ENCODE data around the gene ERBB4. TPM values are rescaled to one million over a fixed set of nuclear protein-coding genes. Genes with fewer than 3 reads are reported as not detected.
"Not testable (repeated sequence)": the region's sequence is repeated elsewhere in the genome, so short reads cannot be mapped to it uniquely, and the experiment has no call there.

ERBB4 gene
- total RNA-seq, 1 donor from 2014 or later, result 9.9 TPM

- no peak for DNase-seq (ENCODE audit: extremely low spot score, unreplicated experiment)
- peaks cover 9% of the 10 kb centered on the region for H3K27me3 Mint-ChIP-seq
- H3K36me3 Mint-ChIP-seq, result peaks cover 3% of the 10 kb centered on the region
- peaks cover 14% of the 10 kb centered on the region for H3K4me1 Mint-ChIP-seq (ENCODE audit: unreplicated experiment)
- no peak for TF ChIP-seq CTCF (conservative IDR thresholded peaks at IDR 0.05)
- H3K27ac Mint-ChIP-seq, result no peak overlapping the region
- H3K9me3 Mint-ChIP-seq, result peaks cover 8% of the 10 kb centered on the region
- no peak overlapping the region for H3K4me3 Mint-ChIP-seq
Observed at GRCh38 chr2:211591426-211591825, 947.2 kb downstream of the ERBB4 start.

GRCh38 chr2:211568439-211568838 is 970.2 kb downstream of the ERBB4 start:
- peaks cover 6% of the 10 kb centered on the region for H3K9me3 Mint-ChIP-seq
- no peaks in the 10 kb centered on the region for H3K27me3 Mint-ChIP-seq
- H3K4me3 Mint-ChIP-seq, result no peak overlapping the region
- H3K4me1 Mint-ChIP-seq (ENCODE audit: unreplicated experiment), result no peaks in the 10 kb centered on the region
- H3K36me3 Mint-ChIP-seq, result no peaks in the 10 kb centered on the region
- no peak for TF ChIP-seq CTCF (conservative IDR thresholded peaks at IDR 0.05)
- DNase-seq (ENCODE audit: extremely low spot score, unreplicated experiment), result no peak
- H3K27ac Mint-ChIP-seq, result no peak overlapping the region

GRCh38 chr2:211564441-211564840 is 974.2 kb downstream of the ERBB4 start:
- Mint-ChIP-seq H3K9me3 (no peaks in the 10 kb centered on the region), H3K36me3 (no peaks in the 10 kb centered on the region), H3K27ac (no peak overlapping the region), H3K27me3 (no peaks in the 10 kb centered on the region), H3K4me1 (ENCODE audit: unreplicated experiment) (no peaks in the 10 kb centered on the region), H3K4me3 (no peak overlapping the region)
- DNase-seq (ENCODE audit: extremely low spot score, unreplicated experiment), result no peak
- no peak for TF ChIP-seq CTCF (conservative IDR thresholded peaks at IDR 0.05)

GRCh38 chr2:211545582-211545981 is 993.0 kb downstream of the ERBB4 start:
- no peak for TF ChIP-seq CTCF (conservative IDR thresholded peaks at IDR 0.05)
- H3K9me3 Mint-ChIP-seq, result no peaks in the 10 kb centered on the region
- no peak for DNase-seq (ENCODE audit: extremely low spot score, unreplicated experiment)
- no peaks in the 10 kb centered on the region for H3K4me1 Mint-ChIP-seq (ENCODE audit: unreplicated experiment)
- H3K36me3 Mint-ChIP-seq, result no peaks in the 10 kb centered on the region
- H3K27me3 Mint-ChIP-seq, result no peaks in the 10 kb centered on the region
- no peak overlapping the region for H3K4me3 Mint-ChIP-seq
- no peak overlapping the region for H3K27ac Mint-ChIP-seq

- H3K36me3 Mint-ChIP-seq, result no peaks in the 10 kb centered on the region
- H3K4me3 Mint-ChIP-seq, result no peak overlapping the region
- no peak for TF ChIP-seq CTCF (conservative IDR thresholded peaks at IDR 0.05)
- no peak overlapping the region for H3K27ac Mint-ChIP-seq
- peaks cover 6% of the 10 kb centered on the region for H3K4me1 Mint-ChIP-seq (ENCODE audit: unreplicated experiment)
- H3K9me3 Mint-ChIP-seq, result no peaks in the 10 kb centered on the region
- H3K27me3 Mint-ChIP-seq, result no peaks in the 10 kb centered on the region
- no peak for DNase-seq (ENCODE audit: extremely low spot score, unreplicated experiment)
Observed at GRCh38 chr2:211534632-211535031, 1004.0 kb downstream of the ERBB4 start.

GRCh38 chr2:211524248-211524647 is 1014.4 kb downstream of the ERBB4 start:
- not testable (repeated sequence) for H3K4me1 Mint-ChIP-seq (ENCODE audit: unreplicated experiment)

More at GRCh38 chr2:211524248-211524647, 1014.4 kb downstream of the ERBB4 start:
- H3K27me3 Mint-ChIP-seq; H3K27ac Mint-ChIP-seq; H3K36me3 Mint-ChIP-seq; DNase-seq (ENCODE audit: extremely low spot score, unreplicated experiment); H3K9me3 Mint-ChIP-seq; H3K4me3 Mint-ChIP-seq: not testable (repeated sequence)

Data from type B pancreatic cell (in vitro differentiated cells).